Thymus (tissue), 11 donors: ENCODE data around the gene PLBD2. TPM values are rescaled to one million over a fixed set of nuclear protein-coding genes. Genes with fewer than 3 reads are reported as not detected.

Experiments used
- DNase-seq, 9 donors: peaks; one replicate each; pipeline ENCODE4 v3.0.0-alpha.2; 2013; ENCODE audit warnings: low spot score in 9 of 9, low read depth in 6 of 9, missing footprints in 1 of 9
- H3K27ac ChIP-seq, 2 donors: one replicate each; pipeline ENCODE4 v1.5.1; 2013; ENCODE audit warnings: control low read depth in 1 of 2, low read depth in 1 of 2, low read length in 1 of 2, mild to moderate bottlenecking in 1 of 2, moderate library complexity in 1 of 2
- H3K27me3 ChIP-seq, 2 donors: one replicate each; pipeline ENCODE4 v1.5.1; 2013; ENCODE audit warnings: low read length in 1 of 2; ENCODE audit not compliant: control insufficient read depth in 2 of 2, insufficient read depth in 1 of 2
- H3K36me3 ChIP-seq, 2 donors: one replicate each; pipeline ENCODE4 v1.5.1; 2013; ENCODE audit warnings: low read length in 1 of 2, mild to moderate bottlenecking in 1 of 2, moderate library complexity in 1 of 2; ENCODE audit not compliant: control insufficient read depth in 2 of 2, insufficient read depth in 2 of 2
- H3K4me1 ChIP-seq, 2 donors: one replicate each; pipeline ENCODE4 v1.5.1; 2013; ENCODE audit warnings: low read length in 2 of 2; ENCODE audit not compliant: control insufficient read depth in 2 of 2, insufficient read depth in 2 of 2
- H3K4me3 ChIP-seq, 2 donors: one replicate each; pipeline ENCODE4 v1.5.1; 2013; ENCODE audit warnings: low read length in 2 of 2, control low read depth in 1 of 2, mild to moderate bottlenecking in 1 of 2
- H3K9me3 ChIP-seq, 2 donors: one replicate each; pipeline ENCODE4 v1.5.1; 2013; ENCODE audit warnings: low read length in 1 of 2, mild to moderate bottlenecking in 1 of 2; ENCODE audit not compliant: control insufficient read depth in 2 of 2, insufficient read depth in 1 of 2
- WGBS: extraction: QIAGEN DNeasy Blood & Tissue Kit; methylation state at CpG from one replicate; pipeline ENCODE4 v1.1.7; 2013; 5-methylcytosine and 5-hydroxymethylcytosine counted together
- polyA plus RNA-seq: library from polyadenylated mRNA; stranded (reverse); fragments of 200-250 nt; gene quantifications from one replicate; pipeline ENCODE4 v1.2.3, GENCODE V29; 2013
- total RNA-seq: library from RNA; stranded (reverse); fragments of 120-200 nt; gene quantifications from one replicate; pipeline ENCODE4 v1.2.4, GENCODE V29; 2013
- donor health status: healthy.

PLBD2 gene
- total and polyA plus RNA-seq, 2 donors = 2.5 to 9.3 TPM

DNA sequence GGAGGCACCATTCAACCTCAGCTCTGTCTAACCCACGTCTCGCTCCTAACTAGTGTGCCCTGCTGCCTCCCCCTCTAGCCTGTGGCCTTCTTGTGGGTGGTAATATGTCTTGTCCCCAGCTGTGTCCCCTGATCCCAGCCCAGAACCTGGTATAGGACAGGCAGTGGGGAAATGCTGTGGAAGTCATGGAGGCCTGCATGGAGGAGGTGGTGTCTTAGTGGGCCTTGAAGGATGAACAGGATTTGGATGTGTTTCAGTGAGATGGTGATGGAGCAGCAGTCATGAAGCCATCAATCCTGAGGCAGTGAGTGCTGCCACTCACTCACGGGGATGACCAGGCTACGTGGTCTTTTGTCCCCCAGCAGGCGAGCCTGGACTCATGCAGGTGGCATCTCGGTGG, 13.4 kb downstream of the PLBD2 start:
- no peaks in the 10 kb centered on the region for H3K36me3 ChIP-seq
- no peak for DNase-seq
- WGBS = 97% methylated on average over 6 of the region's 6 CpGs

DNA sequence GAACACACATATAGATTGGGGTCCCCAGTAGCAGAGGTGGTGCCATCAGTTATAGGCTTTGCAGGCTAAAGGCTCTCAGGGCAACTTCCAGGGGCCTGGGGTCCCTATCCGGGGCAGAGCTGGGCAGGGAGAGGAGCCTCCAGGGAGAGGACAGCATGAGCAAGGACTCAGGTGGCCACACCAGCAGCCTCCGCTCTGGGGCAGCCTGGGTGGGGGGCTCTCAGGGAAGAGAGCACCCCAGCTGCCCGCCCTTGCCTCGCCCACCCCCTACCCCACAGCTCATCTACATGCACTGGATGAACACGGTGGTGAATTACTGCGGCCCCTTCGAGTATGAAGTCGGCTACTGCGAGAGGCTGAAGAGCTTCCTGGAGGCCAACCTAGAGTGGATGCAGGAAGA, 14.0 kb downstream of the PLBD2 start:
- 98% methylated on average over 9 of the region's 9 CpGs for WGBS
- H3K27ac ChIP-seq = no peak overlapping the region
- DNase-seq = no peak

More for the DNA sequence above, 13.4 kb downstream of the PLBD2 start:
- Histone ChIP-seq H3K27me3 (no peaks in the 10 kb centered on the region), H3K4me1 (no peaks in the 10 kb centered on the region), H3K4me3 (no peak overlapping the region), H3K27ac (no peak overlapping the region), H3K9me3 (no peaks in the 10 kb centered on the region)

DNA sequence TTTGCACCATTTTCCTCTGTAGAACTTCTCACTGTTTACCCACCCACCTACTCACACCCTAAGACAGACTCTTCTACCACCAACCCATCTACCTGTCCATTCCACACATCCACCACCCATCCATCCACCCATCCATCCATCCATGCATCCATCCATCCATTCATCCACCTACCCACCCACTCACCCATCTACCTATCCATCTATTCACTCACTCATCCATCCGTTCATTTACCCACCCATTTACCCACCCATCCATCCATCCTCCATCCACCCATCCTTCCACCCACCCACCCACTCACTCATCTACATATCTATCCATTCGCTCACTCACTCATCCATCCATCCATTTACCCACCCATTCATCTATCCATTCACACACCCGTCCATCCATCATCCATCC, 15.1 kb downstream of the PLBD2 start:
- H3K27me3 ChIP-seq = no peaks in the 10 kb centered on the region
- H3K9me3 ChIP-seq = no peaks in the 10 kb centered on the region
- no peak for DNase-seq
- no peak overlapping the region for H3K27ac ChIP-seq
- no peak overlapping the region for H3K4me3 ChIP-seq
- no peaks in the 10 kb centered on the region for H3K4me1 ChIP-seq
- WGBS = 97% methylated on average over 3 of the region's 3 CpGs
- H3K36me3 ChIP-seq = no peaks in the 10 kb centered on the region

More for the DNA sequence above, 14.0 kb downstream of the PLBD2 start:
- no peaks in the 10 kb centered on the region for H3K9me3 ChIP-seq
- H3K4me3 ChIP-seq = no peak overlapping the region
- H3K36me3 ChIP-seq = no peaks in the 10 kb centered on the region
- no peaks in the 10 kb centered on the region for H3K4me1 ChIP-seq
- H3K27me3 ChIP-seq = no peaks in the 10 kb centered on the region

DNA sequence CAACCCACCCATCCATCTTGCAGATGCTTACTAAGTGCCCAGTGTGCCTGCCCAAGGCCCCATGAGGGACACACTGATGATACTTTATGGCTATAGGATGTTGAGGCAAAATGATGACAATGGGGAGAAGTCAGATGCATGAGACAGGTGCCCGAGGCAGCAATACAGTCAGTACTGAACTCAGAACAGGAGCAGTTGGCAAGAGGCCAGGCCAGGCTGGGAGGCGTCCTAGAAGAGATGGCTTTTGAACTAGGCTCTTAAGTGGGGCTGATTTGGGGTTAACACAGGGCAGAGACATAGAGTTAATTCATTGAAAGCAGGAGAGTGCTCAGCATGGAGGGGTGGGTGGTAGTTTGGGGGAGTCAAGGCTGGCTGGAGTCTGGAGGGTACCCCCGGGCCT, 15.6 kb downstream of the PLBD2 start:
- Histone ChIP-seq H3K4me1 (no peaks in the 10 kb centered on the region), H3K9me3 (no peaks in the 10 kb centered on the region), H3K4me3 (no peak overlapping the region), H3K27me3 (no peaks in the 10 kb centered on the region), H3K27ac (no peak overlapping the region), H3K36me3 (no peaks in the 10 kb centered on the region)
- WGBS = 82% methylated on average over 3 of the region's 3 CpGs
- DNase-seq = no peak

DNA sequence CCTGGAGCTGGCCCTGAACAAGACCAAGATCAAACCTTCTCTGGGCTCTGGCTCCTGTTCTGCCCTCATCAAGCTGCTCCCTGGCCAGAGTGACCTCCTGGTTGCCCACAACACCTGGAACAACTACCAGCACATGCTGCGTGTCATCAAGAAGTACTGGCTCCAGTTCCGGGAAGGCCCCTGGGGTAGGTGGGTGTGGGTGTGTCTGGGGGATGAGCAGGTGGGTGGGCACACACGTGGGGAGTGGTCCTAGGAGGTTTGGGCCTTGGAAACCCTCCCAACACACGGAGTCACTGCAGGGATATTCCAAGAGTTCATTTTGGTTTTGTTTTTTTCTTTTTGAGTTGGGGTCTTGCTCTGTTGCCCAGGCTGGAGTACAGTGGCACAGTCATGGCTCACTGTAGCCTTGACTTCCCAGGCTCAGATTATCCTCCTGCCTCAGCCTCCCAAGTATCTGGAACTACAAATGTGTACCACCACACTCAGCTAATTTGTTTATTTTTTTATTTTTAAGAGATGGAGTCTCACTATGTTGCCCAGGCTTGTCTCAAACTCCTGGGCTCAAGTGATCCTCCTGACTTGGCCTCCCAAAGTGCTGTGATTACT, 16.5 kb downstream of the PLBD2 start:
- 91% methylated on average over 4 of the region's 4 CpGs for WGBS
- Histone ChIP-seq H3K4me3 (no peak overlapping the region), H3K9me3 (no peaks in the 10 kb centered on the region), H3K27me3 (no peaks in the 10 kb centered on the region), H3K27ac (no peak overlapping the region), H3K36me3 (no peaks in the 10 kb centered on the region), H3K4me1 (no peaks in the 10 kb centered on the region)
- no peak for DNase-seq

DNA sequence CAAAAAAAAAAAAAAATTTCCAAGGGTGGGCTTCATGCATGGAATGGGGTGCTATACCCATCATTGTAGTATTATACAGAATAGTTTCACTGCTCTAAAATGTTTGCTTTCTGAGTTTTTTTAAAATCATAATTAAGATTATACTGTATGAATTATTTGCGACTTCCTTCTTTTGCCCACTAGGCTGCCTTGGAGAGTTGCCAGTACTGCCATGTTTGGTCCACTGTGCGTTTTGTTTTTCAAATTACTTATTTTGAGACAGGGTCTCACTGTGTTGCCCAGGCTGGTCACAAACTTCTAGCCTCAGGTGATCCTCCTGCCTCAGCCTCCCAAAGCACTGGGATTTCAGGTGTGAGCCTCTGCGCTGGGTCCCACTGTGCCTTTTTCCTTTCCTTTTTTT, 19.9 kb downstream of the PLBD2 start:
- Histone ChIP-seq H3K9me3 (no peaks in the 10 kb centered on the region), H3K4me1 (no peaks in the 10 kb centered on the region), H3K27ac (no peak overlapping the region), H3K27me3 (no peaks in the 10 kb centered on the region), H3K36me3 (peaks cover 0 to 6% of the 10 kb centered on the region in 2 donors), H3K4me3 (no peak overlapping the region)
- DNase-seq = no peak
- 87% methylated on average over 3 of the region's 3 CpGs for WGBS

DNA sequence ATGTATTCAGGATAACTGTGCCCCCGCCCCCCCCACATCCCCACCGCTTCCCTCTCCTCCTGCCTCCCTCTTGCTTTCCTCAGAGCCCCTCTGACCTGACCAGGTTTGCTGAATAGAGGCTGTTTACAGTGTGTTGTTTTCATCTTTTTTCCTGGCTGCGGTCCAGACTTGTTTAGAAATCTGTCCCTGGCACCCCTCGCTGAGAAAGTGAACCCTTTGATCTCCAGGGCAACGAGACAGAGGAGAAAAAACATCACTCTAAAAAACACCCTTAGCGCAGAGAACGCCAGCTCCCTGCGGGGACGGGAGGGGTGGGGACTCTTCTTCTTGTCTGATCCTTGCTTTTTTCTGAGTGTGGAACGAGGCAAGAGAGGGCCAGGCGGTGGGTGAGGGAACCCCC, 22.8 kb downstream of the PLBD2 start:
- DNase-seq = no peak
- Histone ChIP-seq H3K36me3 (peaks cover 0 to 11% of the 10 kb centered on the region in 2 donors), H3K27ac (no peak overlapping the region), H3K4me1 (no peaks in the 10 kb centered on the region), H3K27me3 (no peaks in the 10 kb centered on the region), H3K9me3 (no peaks in the 10 kb centered on the region), H3K4me3 (no peak overlapping the region)
- WGBS = 92% methylated on average over 11 of the region's 11 CpGs

DNA sequence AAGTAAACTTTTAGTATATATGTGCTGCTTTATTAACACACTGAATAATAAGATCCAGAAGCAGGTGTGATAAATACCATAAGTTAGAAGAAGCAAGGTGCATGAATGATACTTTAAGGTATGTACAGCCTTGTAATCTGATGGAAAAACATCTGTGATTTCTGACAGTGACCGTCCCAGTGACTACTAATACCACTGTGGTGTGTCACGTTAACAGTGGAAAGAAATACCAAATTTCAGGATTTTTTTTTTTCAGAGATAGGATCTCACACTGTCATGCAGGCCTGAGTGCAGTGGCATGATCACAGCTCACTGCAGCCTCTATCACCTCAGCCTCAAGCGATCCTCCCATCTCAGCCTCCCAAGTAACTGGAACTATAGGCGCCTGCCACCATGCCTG, 23.8 kb downstream of the PLBD2 start:
- H3K27ac ChIP-seq = no peak overlapping the region
- no peaks in the 10 kb centered on the region for H3K27me3 ChIP-seq
- H3K4me3 ChIP-seq = no peak overlapping the region
- H3K36me3 ChIP-seq = peaks cover 0 to 11% of the 10 kb centered on the region in 2 donors
- 97% methylated on average over 4 of the region's 4 CpGs for WGBS
- DNase-seq = no peak
- no peaks in the 10 kb centered on the region for H3K4me1 ChIP-seq
- H3K9me3 ChIP-seq = no peaks in the 10 kb centered on the region

DNA sequence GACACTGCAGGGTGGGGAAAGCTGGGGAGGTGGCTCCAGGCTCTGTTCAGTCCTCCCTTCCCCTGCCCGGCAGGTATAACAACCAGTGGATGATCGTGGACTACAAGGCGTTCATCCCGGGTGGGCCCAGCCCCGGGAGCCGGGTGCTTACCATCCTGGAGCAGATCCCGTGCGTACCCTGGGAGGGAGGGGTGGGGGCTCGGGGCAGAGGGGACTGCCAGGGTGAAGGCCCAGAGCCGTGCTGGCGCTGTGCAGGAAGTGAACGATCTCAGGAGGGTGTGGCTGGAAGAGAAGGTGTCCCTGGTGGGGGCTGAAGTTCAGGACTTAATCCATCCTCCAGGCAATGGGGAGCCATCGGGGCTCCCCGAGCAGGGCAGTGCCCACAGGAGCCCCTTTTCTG, 26.4 kb downstream of the PLBD2 start:
- Histone ChIP-seq H3K27me3 (no peaks in the 10 kb centered on the region), H3K27ac (no peak overlapping the region), H3K36me3 (peaks cover 2 to 11% of the 10 kb centered on the region in 2 donors), H3K4me3 (no peak overlapping the region), H3K9me3 (no peaks in the 10 kb centered on the region), H3K4me1 (no peaks in the 10 kb centered on the region)
- WGBS = 97% methylated on average over 14 of the region's 14 CpGs
- DNase-seq = no peak
